Glomerular endothelial cell (primary cell): Measurements from ENCODE around the gene NAA25. TPM values are rescaled to one million over a fixed set of nuclear protein-coding genes. Genes with fewer than 3 reads are reported as not detected.
"Not testable (repeated sequence)": the region's sequence is repeated elsewhere in the genome, so short reads cannot be mapped to it uniquely, and the experiment has no call there.

ENCODE experiments used
- DNase-seq: peaks from one replicate; pipeline ENCODE4 v3.0.0-alpha.2; 2011; ENCODE audit warnings: low read depth, low spot score; ENCODE audit errors: extremely low read depth
- total RNA-seq: library from RNA; depleted of rRNA; stranded (reverse); fragments of >200 nt; gene quantifications from 2 replicates; pipeline ENCODE4 v1.2.3, GENCODE V29; 2015

Gene NAA25
- total RNA-seq, 1 donor from 2014 or later: 18.5 TPM

- no peak for DNase-seq
Measured at GRCh38 chr12:112117685-112118084, 9.1 kb upstream of the NAA25 start.

- no peak for DNase-seq
Measured at GRCh38 chr12:112116232-112117060, 7.9 kb upstream of the NAA25 start.

GRCh38 chr12:112115259-112116045 lies 6.9 kb upstream of the NAA25 start:
- DNase-seq: no peak

- DNase-seq: no peak
Measured at GRCh38 chr12:112112409-112113133, 4.0 kb upstream of the NAA25 start.

GRCh38 chr12:112111931-112112330 lies 3.3 kb upstream of the NAA25 start:
- DNase-seq: no peak

DNA sequence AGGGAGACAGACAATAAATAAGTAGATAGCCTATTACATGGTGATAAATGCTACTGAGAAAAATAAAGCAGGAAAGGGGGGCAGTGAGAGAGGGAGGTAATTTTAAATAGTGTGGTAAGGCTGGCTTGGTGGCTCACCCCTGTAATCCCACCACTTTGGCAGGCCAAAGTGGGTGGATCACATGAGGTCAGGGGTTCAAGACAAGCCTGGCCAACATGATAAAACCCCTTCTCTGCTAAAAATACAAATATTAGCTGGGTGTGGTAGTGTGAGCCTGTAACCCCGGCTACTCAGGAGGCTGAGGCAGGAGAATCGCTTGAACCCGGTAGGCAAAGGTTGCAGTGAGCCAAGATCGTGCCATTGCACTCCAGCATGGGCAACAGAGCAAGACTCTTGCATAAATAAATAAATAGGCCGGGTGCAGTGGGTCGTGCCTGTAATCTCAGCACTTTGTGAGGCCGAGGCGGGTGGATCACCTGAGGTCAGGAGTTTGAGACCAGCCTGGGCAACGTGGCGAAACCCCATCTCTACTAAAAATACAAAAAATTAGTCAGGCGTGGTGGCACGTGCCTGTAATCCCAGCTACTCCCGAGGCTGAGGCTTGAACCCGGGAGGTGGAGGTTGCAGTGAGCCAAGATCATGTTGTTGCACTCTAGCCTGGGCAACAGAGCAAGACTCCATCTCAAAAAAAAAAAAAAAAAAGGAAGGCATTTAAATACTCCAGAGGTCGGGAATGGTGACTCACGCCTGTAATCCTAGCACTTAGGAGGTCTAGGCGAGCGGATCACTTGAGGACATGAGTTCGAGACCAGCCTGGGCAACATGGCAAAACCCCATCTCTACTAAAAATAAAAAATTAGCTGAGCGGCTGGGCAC lies 2.4 kb upstream of the NAA25 start:
- DNase-seq: not testable (repeated sequence)

DNA sequence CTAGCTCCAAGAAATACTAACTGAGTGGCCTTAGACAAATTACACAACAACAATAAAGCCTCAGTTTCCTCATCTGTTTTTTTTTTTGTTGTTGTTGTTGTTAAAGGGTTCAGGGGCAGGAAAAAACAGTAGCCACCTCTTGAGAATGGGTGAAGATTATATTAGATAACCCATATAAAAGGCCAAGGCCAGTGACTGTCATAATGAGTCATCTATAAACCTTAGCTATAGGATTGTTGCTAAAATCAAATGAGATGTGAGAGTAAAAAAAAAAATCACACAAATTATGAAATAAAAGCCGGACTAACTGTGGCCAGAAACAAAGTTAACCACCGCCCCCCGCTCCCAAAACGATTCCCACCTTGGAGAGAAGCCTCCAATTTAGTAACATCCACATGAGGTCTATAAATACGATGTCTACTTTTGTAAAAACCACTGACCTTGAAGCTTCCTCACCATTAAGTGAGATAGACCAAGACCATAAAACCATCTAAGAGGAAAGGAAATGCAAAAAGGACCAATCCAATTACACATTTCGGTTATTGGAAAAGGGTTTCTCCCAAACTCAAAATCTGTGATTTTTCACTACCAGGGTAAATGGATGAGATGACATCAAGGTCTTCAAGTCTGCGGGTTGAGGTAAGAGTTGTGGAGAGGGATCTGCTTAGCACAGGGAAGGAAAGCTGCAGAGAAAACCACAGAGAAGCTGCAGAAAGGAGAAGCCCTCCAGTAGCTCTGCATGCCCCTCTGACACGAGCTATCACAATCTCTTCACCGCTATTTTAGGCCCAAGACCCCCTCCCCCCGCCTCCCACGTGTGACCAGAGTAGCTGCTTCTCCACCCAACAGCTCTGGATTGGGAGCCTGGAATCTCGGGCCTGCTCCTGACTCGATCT lies 1.0 kb downstream of the NAA25 start:
- DNase-seq: no peak

DNA sequence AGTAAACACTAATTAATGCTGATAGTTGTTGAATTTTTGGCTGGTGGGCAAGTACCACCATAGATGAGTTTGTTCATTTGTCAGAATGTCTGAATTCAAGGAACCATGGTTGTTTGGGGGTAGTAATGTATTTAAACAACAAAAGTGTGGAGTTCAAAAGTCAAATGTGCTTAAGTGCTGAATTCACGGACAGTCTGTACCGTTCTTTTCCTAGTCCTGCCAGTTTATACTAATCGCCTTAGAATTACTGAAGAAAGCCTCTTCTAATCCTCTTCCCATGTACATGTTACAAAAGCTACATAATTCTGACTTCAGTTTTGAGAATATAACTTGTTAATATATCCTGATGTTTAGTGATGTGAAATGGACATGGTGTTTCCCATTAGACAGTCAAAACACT lies 2.7 kb downstream of the NAA25 start:
- DNase-seq: no peak

GRCh38 chr12:112103758-112104503 lies 4.7 kb downstream of the NAA25 start:
- no peak for DNase-seq

DNA sequence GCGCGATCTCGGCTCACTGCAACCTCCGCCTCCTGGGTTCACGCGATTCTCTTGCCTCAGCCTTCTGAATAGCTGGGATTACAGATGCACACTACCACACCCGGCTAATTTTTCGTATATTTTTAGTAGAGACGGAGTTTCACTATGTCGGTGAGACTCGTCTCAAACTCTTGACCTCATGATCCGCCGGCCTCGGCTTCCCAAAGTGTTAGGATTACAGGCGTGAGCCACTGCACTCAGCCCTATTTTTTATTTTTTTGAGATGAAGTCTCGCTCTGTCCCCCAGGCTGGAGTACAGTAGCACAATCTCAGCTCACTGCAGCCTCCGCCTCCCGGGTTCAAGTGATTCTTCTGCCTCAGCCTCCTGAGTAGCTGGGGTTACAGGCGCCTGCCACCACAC lies 5.8 kb downstream of the NAA25 start:
- not testable (repeated sequence) for DNase-seq

- no peak for DNase-seq
Measured at GRCh38 chr12:112102127-112102526, 6.5 kb downstream of the NAA25 start.

GRCh38 chr12:112100500-112100899 lies 8.1 kb downstream of the NAA25 start:
- not testable (repeated sequence) for DNase-seq

DNA sequence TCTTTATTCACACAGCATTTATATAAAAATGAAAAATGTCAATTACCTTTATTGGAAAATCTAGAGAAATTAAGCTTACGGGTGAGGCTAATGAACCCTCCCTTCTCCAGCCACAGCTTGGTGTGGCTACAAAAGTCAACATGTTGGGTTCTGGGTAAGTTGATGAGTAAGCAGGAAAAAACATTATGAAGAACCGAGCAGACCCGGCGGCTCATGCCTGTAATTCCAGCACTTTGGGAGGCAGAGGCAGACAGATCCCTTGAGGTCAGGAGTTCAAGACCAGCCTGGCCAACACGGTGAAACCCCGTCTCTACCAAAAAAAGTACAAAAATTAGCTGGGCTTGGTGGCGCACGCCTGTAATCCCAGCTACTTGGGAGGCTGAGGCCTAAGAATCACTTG lies 10.9 kb downstream of the NAA25 start:
- DNase-seq: no peak

DNA sequence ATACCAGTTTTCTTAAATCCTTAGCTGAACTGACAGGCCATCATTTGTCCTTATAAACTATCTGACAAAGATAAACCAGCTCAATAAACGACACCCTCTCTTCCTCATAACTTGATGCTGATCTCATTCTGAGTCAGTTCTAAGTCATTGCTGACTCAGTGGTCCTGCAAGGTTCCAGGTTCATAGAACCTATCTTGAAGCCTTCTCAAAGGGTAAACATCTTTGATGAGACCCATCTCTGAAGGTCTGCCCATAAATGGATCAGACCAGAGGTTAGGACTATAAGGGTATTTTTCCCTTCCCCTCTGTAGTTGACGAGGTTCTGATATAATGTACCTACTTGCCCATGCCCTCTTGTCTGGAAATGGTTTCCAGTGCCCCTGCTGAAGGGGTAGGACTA lies 11.9 kb downstream of the NAA25 start:
- DNase-seq: no peak

DNA sequence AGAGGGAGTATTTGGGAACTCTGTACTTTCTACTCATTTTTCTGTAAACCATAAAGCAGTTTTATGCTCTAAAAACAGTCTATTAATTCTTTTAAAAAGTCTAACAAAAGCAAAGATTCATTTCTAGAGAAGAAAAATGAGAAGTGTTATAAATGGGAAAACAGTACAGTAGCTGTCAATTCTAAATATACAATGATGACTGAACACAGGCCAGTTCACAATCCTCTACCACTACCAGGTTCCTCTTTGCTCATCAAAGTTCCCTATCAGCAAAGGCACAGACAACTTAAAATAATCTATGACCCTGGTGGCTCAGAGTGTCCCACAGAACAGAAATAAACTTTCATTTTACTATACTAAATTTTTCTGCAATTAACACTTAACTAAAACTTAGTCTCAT lies 12.5 kb downstream of the NAA25 start:
- DNase-seq: no peak

- no peak for DNase-seq
Measured at GRCh38 chr12:112091563-112091962, 17.0 kb downstream of the NAA25 start.

- no peak for DNase-seq
Measured at GRCh38 chr12:112087851-112088250, 20.7 kb downstream of the NAA25 start.

- no peak for DNase-seq
Measured at GRCh38 chr12:112087055-112087850, 21.3 kb downstream of the NAA25 start.
